CD4-positive, alpha-beta memory T cell (primary cell): ENCODE data around the gene RNF5. TPM values are rescaled to one million over a fixed set of nuclear protein-coding genes. Genes with fewer than 3 reads are reported as not detected.

Experiments used
- CTCF ChIA-PET: fragments of 350-600 bp; sonication (Branson Sonifier 250); formaldehyde crosslinking; loops from one replicate; lab custom pipeline; 2021; ENCODE audit warnings: inconsistent platforms; ENCODE audit not compliant: partially characterized antibody; lab: Charles Lee
- POLR2A ChIA-PET: fragments of 350-600 bp; sonication (Branson Sonifier 250); formaldehyde crosslinking; loops from one replicate; lab custom pipeline; 2021; ENCODE audit not compliant: partially characterized antibody; lab: Charles Lee
- DNase-seq, 5 donors: peaks; one replicate each; pipeline versions ENCODE4 v3.0.0 to v3.0.0-alpha.2; 2020 to 2022; ENCODE audit warnings: mixed read lengths in 1 of 5
- H3K27ac ChIP-seq: one replicate; pipeline ENCODE4 v1.7.0; 2013; ENCODE audit warnings: low read depth, low read length
- H3K27me3 ChIP-seq: 2 replicates; pipeline ENCODE4 v1.7.0; 2013; ENCODE audit warnings: mild to moderate bottlenecking, low read length, moderate library complexity; ENCODE audit not compliant: insufficient read depth
- H3K36me3 ChIP-seq: 2 replicates; pipeline ENCODE4 v1.7.0; 2013; ENCODE audit warnings: mild to moderate bottlenecking, low read length, moderate library complexity; ENCODE audit not compliant: insufficient read depth
- H3K4me1 ChIP-seq: 2 replicates; pipeline ENCODE4 v1.7.0; 2013; ENCODE audit warnings: mild to moderate bottlenecking, low read length, moderate library complexity; ENCODE audit not compliant: insufficient read depth
- H3K4me3 ChIP-seq, 2 donors: one replicate each; pipeline ENCODE4 v1.7.0; 2013; ENCODE audit warnings: low read length in 2 of 2, mild to moderate bottlenecking in 1 of 2
- H3K9me3 ChIP-seq, 2 donors: one replicate each; pipeline ENCODE4 v1.7.0; 2013; ENCODE audit warnings: low read length in 2 of 2, control low read depth in 1 of 2; ENCODE audit not compliant: control insufficient read depth in 1 of 2
- H3K27ac Mint-ChIP-seq, 7 donors: one replicate each; pipeline ENCODE4 v1.8.0; 2020 to 2021; ENCODE audit warnings: mixed read lengths in 7 of 7, mild to moderate bottlenecking in 6 of 7, inconsistent platforms in 3 of 7, moderate library complexity in 3 of 7
- H3K27me3 Mint-ChIP-seq, 2 donors: one replicate each; pipeline ENCODE4 v1.8.0; 2020 to 2021; ENCODE audit warnings: mixed read lengths in 2 of 2
- H3K36me3 Mint-ChIP-seq, 2 donors: one replicate each; pipeline ENCODE4 v1.8.0; 2020 to 2021; ENCODE audit warnings: mixed read lengths in 2 of 2, inconsistent platforms in 1 of 2, mild to moderate bottlenecking in 1 of 2
- H3K4me1 Mint-ChIP-seq, 4 donors: one replicate each; pipeline ENCODE4 v1.8.0; 2020 to 2021; ENCODE audit warnings: mixed read lengths in 4 of 4, mild to moderate bottlenecking in 1 of 4
- H3K4me3 Mint-ChIP-seq, 8 donors: one replicate each; pipeline ENCODE4 v1.8.0; 2020 to 2021; ENCODE audit warnings: mixed read lengths in 8 of 8, mild to moderate bottlenecking in 7 of 8, moderate library complexity in 6 of 8, inconsistent platforms in 3 of 8
- H3K9me3 Mint-ChIP-seq, 8 donors: one replicate each; pipeline ENCODE4 v1.8.0; 2020 to 2021; ENCODE audit warnings: mixed read lengths in 8 of 8, mild to moderate bottlenecking in 5 of 8, inconsistent platforms in 3 of 8, moderate library complexity in 1 of 8
- intact Hi-C: fragments of 100-400 bp; cut with micrococcal nuclease; formaldehyde crosslinking; loops from one replicate; pipeline ENCODE4 v1.15.1; 2023
- polyA plus RNA-seq, 2 donors: library from polyadenylated mRNA; unstranded; fragments of 300-500 nt; fragmentation: Illumina TruSeq; gene quantifications; one replicate each; pipeline ENCODE4 v1.2.3, GENCODE V29; 2021
- total RNA-seq, 2 experiments: library from RNA; stranded (reverse); gene quantifications; one replicate each; pipeline ENCODE4 v1.2.3, GENCODE V29; 2021

The RNF5 gene
- total and polyA plus RNA-seq, 4 experiments from 2014 or later = 44.2 to 129 (median 74.7) TPM

- Mint-ChIP-seq H3K27ac (peak overlapping the region in 6 of 7 donors; percentile 17 to 86 (median 80)), H3K4me3 (peak overlapping the region; percentile 80 to 87 (median 85)), H3K9me3 (peaks cover 0 to 6% (median 0%) of the 10 kb centered on the region in 8 donors), H3K36me3 (peaks cover 0 to 3% of the 10 kb centered on the region in 2 donors), H3K4me1 (peaks cover 17 to 53% (median 32%) of the 10 kb centered on the region in 4 donors), H3K27me3 (peaks cover 27 to 30% of the 10 kb centered on the region in 2 donors)
- Histone ChIP-seq H3K4me3 (peak overlapping the region in 1 of 2 donors; percentile 38), H3K4me1 (peaks cover 3% of the 10 kb centered on the region), H3K27ac (no peak overlapping the region), H3K27me3 (peaks cover 6% of the 10 kb centered on the region), H3K36me3 (no peaks in the 10 kb centered on the region), H3K9me3 (no peaks in the 10 kb centered on the region)
- CTCF ChIA-PET = interaction anchor here (1.1 to 2.5 kb wide), 2 partner anchors 19 to 30 kb away, joined by 4 to 12 read pairs; partner anchors contain the start of gene FKBPL
- DNase-seq = peak; percentile 58 to 75 (median 66)
- POLR2A ChIA-PET = interaction anchor here (1.3 to 2.5 kb wide), 2 partner anchors 21 to 29 kb away, joined by 5 to 6 read pairs; partner anchors contain the start of gene ATF6B
- intact Hi-C loops = loop anchor here (1.0 to 2.0 kb wide), 2 partner anchors 18 to 47 kb away; partner anchors contain the start of gene FKBPL
These were observed 29.7 kb upstream of the RNF5 start for GRCh38 chr6:32148289-32149091.

DNA sequence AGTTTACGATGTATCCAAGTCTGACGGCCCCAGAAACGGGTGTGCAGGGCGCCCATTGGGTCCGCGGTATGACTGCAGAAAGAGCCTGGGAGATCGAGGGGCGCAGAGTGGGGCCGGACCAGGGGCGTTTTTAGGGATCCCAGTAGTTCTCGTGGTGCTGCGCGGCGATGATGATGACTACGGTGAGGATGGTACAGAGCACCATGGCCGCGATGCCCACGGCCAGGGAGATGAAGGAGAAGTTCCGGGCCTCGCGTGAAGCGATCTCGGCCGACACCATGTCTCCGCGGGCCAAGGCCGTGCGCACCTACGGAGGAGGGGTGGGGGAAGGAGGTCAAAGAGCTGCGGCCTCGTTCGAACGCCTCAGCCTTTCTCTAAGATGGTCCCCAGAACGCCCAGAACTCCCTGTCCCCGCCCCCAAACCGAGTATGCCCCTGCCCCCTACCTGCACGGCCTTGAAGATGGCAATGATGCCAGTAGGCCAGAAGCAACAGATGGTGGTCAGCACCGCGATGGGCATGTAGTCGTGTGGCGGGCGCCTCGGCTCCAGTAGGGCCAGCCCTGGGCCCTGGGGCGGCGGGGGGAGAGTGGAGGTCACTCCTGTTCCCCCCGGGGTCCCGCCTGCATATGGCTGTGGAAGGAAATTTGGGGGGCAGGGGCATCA is 29.0 kb upstream of the RNF5 start:
- DNase-seq = no peak
- peak overlapping the region; percentile 80 to 87 (median 85) for H3K4me3 Mint-ChIP-seq
- POLR2A ChIA-PET = interaction anchor here (1.2 to 2.5 kb wide), 3 partner anchors 21 to 44 kb away, joined by 4 to 6 read pairs (median 5); partner anchors contain the start of genes ATF6B and GPSM3
- Histone ChIP-seq H3K4me1 (peaks cover 3% of the 10 kb centered on the region), H3K27ac (no peak overlapping the region), H3K9me3 (no peaks in the 10 kb centered on the region), H3K36me3 (no peaks in the 10 kb centered on the region), H3K27me3 (peaks cover 6% of the 10 kb centered on the region), H3K4me3 (peak overlapping the region in 1 of 2 donors; percentile 38)
- H3K4me1 Mint-ChIP-seq = peaks cover 20 to 59% (median 36%) of the 10 kb centered on the region in 4 donors
- H3K27ac Mint-ChIP-seq = peak overlapping the region in 6 of 7 donors; percentile 17 to 86 (median 80)
- intact Hi-C loops = loop anchor here (2.0 kb wide), 1 partner anchor 18 kb away; the partner anchor contains the start of gene FKBPL
- H3K9me3 Mint-ChIP-seq = peaks cover 0 to 6% (median 0%) of the 10 kb centered on the region in 8 donors
- CTCF ChIA-PET = interaction anchor here (1.1 to 2.5 kb wide), 2 partner anchors 19 to 31 kb away, joined by 4 to 12 read pairs; partner anchors contain the start of gene FKBPL
- H3K36me3 Mint-ChIP-seq = peaks cover 0 to 5% of the 10 kb centered on the region in 2 donors
- peaks cover 27 to 31% of the 10 kb centered on the region in 2 donors for H3K27me3 Mint-ChIP-seq

DNA sequence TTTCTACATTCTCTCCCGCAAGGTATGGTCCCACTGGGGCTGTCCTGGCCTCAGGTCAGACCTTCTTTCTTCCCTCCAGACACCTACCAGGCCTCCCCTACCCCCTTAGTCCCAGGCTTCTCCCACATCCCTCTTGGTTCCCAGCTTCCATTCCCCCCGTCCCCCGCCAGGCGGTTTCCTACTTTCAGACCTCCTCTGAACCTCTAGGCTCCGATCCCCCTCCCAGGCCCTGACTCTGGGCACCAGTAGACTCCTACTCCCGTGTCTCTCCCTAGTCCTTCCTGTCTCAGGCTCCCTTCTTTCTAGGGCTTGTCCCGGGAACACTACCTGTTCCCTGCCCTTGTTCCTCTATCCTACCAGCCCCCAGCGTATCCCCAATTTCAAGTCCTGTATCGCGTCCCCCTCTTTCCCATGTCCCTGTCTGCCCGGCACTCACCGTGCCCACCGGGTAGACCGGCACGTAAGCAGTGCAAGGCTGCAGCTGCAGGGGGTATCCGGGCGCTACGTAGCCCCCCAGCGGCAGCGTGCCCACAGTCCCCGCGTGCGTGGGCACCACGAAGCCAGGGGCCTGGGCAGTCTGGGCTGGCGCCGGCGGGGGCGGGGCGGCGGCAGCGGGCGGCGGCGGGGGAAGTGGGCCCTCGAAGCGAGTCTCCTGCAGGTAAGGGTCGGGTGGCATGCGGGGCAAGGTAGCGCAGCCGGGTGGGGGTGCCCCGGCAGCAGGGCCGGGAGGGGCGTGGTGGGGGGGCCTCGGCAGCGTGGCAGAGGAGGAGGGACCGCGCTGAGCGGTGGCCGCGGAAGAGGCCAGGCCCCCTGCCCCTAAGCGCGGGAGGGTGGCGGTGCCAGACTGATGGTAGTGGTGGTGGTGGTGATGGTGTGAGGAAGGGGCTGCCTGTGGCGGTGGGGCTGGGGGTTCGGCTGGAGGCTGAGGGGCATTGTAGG is 28.0 kb upstream of the RNF5 start:
- intact Hi-C loops = loop anchor here (2.0 to 10.0 kb wide), 2 partner anchors 19 to 105 kb away; partner anchors contain the start of gene FKBPL
- H3K9me3 Mint-ChIP-seq = peaks cover 0 to 6% (median 0%) of the 10 kb centered on the region in 8 donors
- Histone ChIP-seq H3K4me3 (no peak overlapping the region), H3K9me3 (no peaks in the 10 kb centered on the region), H3K4me1 (peaks cover 12% of the 10 kb centered on the region), H3K27ac (no peak overlapping the region), H3K27me3 (peaks cover 6% of the 10 kb centered on the region), H3K36me3 (no peaks in the 10 kb centered on the region)
- peak overlapping the region in 6 of 7 donors; percentile 17 to 48 (median 30) for H3K27ac Mint-ChIP-seq
- ChIA-PET POLR2A (interaction anchor here (1.2 to 2.5 kb wide), 2 partner anchors 27 to 43 kb away, joined by 4 to 5 read pairs; partner anchors contain the start of gene GPSM3), CTCF (interaction anchor here (1.1 to 2.5 kb wide), 2 partner anchors 20 to 32 kb away, joined by 4 to 12 read pairs; partner anchors contain the start of gene FKBPL)
- H3K27me3 Mint-ChIP-seq = peaks cover 26 to 31% of the 10 kb centered on the region in 2 donors
- no peak for DNase-seq
- H3K4me3 Mint-ChIP-seq = peak overlapping the region in 6 of 8 donors; percentile 14 to 78 (median 64)
- peaks cover 27 to 69% (median 45%) of the 10 kb centered on the region in 4 donors for H3K4me1 Mint-ChIP-seq
- H3K36me3 Mint-ChIP-seq = peaks cover 0 to 9% of the 10 kb centered on the region in 2 donors

GRCh38 chr6:32151181-32151862 is 26.9 kb upstream of the RNF5 start:
- Mint-ChIP-seq H3K27ac (peak overlapping the region in 3 of 7 donors; percentile 60 to 68 (median 61)), H3K9me3 (peaks cover 0 to 6% (median 0%) of the 10 kb centered on the region in 8 donors), H3K4me3 (peak overlapping the region; percentile 36 to 81 (median 66))

GRCh38 chr6:32151863-32152768 is 26.1 kb upstream of the RNF5 start, which contains the start of gene PRRT1:
TSS of gene PRRT1 (minus strand) at chr6:32151939. CDS start at chr6:32151827, 112 bp downstream.
- Histone ChIP-seq H3K9me3 (no peaks in the 10 kb centered on the region), H3K27ac (no peak within 1 kb of the TSS), H3K4me1 (peaks cover 17% of the 10 kb centered on the region), H3K27me3 (peaks cover 6% of the 10 kb centered on the region), H3K4me3 (no peak within 1 kb of the TSS), H3K36me3 (no peaks in the 10 kb centered on the region)
- intact Hi-C loops = loop anchor here (10.0 kb wide), 1 partner anchor 107 kb away; no protein-coding TSS in a partner anchor
- Mint-ChIP-seq H3K4me3 (peak within 1 kb of the TSS; percentile 36 to 84 (median 72)), H3K36me3 (peaks cover 0 to 9% of the 10 kb centered on the region in 2 donors), H3K4me1 (peaks cover 31 to 68% (median 51%) of the 10 kb centered on the region in 4 donors), H3K9me3 (peaks cover 0 to 6% (median 0%) of the 10 kb centered on the region in 8 donors), H3K27ac (peak within 1 kb of the TSS in 6 of 7 donors; percentile 32 to 94 (median 58)), H3K27me3 (peaks cover 21 to 28% of the 10 kb centered on the region in 2 donors)
- ChIA-PET POLR2A (interaction anchor here (0.6 to 1.4 kb wide), 5 partner anchors 22 to 41 kb away, joined by 3 to 4 read pairs (median 3); partner anchors contain the start of genes FKBPL and GPSM3), CTCF (interaction anchor here (1.4 kb wide), 1 partner anchor 93 kb away, joined by 4 read pairs; no protein-coding TSS in a partner anchor)
- no peak for DNase-seq

More at GRCh38 chr6:32151181-32151862, 26.9 kb upstream of the RNF5 start:
- peaks cover 31 to 73% (median 51%) of the 10 kb centered on the region in 4 donors for H3K4me1 Mint-ChIP-seq
- H3K27ac ChIP-seq = no peak overlapping the region
- intact Hi-C loops = loop anchor here (10.0 kb wide), 1 partner anchor 107 kb away; no protein-coding TSS in a partner anchor
- no peaks in the 10 kb centered on the region for H3K9me3 ChIP-seq
- peaks cover 6% of the 10 kb centered on the region for H3K27me3 ChIP-seq
- ChIA-PET POLR2A (interaction anchor here (1.0 to 1.4 kb wide), 2 partner anchors 21 to 42 kb away, joined by 4 read pairs; partner anchors contain the start of genes FKBPL and GPSM3), CTCF (interaction anchor here (1.4 kb wide), 1 partner anchor 93 kb away, joined by 4 read pairs; no protein-coding TSS in a partner anchor)
- H3K4me1 ChIP-seq = peaks cover 17% of the 10 kb centered on the region
- H3K36me3 ChIP-seq = no peaks in the 10 kb centered on the region
- H3K27me3 Mint-ChIP-seq = peaks cover 22 to 31% of the 10 kb centered on the region in 2 donors
- peaks cover 0 to 9% of the 10 kb centered on the region in 2 donors for H3K36me3 Mint-ChIP-seq
- H3K4me3 ChIP-seq = no peak overlapping the region
- no peak for DNase-seq
